GM12873 (cell line): Measurements from ENCODE around the gene HPN.

ENCODE experiments used
- TF ChIP-seq, protein P1 (sequence below): IDR thresholded peaks from 2 replicates; pipeline ENCODE4 v1.5.1; 2012; ENCODE audit warnings: low read depth, mild to moderate bottlenecking, moderate library complexity, low read length, control low read depth; ENCODE audit not compliant: insufficient read depth; ENCODE audit errors: missing control alignments

The HPN gene

DNA sequence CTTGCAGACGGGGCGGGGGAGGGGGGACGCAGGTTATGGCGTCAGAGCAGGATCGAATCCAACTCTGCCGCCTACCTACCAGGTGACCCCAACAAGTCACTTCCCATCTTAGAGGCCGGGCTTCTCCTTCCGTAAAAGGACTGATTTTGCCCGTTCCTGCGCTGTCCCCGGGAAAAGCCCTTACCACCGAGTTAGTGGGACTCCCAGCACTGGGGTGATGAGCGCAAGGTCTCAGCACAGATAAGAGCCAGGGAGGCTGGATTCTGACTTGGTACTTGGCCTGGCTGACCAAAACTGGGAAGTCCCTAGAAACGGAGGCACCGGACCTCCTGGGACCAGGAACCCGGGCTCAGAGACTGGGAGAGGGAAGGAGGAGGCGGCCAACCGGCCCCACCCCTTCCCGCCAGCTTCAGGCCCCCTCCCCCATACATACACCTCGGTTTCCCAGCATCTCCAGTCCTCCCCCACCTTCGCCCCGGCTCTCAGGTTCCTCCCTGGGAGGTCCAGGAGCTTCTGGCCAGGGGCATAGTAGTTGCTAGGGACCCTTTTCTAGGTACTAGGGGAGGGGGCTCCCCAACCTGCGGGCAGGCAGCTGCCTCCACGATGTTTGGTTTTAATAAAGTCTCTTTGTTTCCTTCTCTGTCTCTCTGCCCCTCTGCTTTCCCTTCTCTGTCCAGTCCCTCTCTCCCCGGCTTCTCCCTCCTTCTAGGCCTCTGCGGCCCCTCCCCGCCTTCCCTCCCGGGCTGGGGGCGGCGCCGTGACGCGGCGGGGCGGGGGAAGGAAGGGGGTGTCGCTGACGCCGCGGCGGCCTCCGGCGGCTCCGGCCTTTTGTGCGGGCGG is 41.8 kb upstream of the HPN start, which contains the start of gene GRAMD1A:
TSS of gene GRAMD1A (plus strand) at position 826 of the 840 bp plus-strand sequence. CDS start 156 bp downstream, outside the sequence.
- TF ChIP-seq, protein P1, sequence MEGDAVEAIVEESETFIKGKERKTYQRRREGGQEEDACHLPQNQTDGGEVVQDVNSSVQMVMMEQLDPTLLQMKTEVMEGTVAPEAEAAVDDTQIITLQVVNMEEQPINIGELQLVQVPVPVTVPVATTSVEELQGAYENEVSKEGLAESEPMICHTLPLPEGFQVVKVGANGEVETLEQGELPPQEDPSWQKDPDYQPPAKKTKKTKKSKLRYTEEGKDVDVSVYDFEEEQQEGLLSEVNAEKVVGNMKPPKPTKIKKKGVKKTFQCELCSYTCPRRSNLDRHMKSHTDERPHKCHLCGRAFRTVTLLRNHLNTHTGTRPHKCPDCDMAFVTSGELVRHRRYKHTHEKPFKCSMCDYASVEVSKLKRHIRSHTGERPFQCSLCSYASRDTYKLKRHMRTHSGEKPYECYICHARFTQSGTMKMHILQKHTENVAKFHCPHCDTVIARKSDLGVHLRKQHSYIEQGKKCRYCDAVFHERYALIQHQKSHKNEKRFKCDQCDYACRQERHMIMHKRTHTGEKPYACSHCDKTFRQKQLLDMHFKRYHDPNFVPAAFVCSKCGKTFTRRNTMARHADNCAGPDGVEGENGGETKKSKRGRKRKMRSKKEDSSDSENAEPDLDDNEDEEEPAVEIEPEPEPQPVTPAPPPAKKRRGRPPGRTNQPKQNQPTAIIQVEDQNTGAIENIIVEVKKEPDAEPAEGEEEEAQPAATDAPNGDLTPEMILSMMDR = no peak

DNA sequence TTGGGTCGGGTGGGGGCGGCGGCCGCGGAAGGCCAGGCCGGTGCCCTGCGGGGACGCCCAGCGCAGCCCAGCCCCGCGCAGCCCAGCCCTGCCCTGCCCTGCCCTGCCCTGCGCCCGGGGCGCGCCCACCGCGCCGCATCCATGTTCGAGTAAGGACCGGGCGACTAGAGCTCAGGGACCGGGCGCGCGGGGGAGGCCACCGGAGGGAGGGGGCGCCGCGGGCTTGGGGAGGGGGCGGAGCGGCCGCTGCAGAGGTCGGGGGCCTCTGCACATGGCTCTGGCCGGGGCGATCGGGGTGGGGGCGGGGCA is 41.2 kb upstream of the HPN start:
- TF ChIP-seq, protein P1 = no peak

DNA sequence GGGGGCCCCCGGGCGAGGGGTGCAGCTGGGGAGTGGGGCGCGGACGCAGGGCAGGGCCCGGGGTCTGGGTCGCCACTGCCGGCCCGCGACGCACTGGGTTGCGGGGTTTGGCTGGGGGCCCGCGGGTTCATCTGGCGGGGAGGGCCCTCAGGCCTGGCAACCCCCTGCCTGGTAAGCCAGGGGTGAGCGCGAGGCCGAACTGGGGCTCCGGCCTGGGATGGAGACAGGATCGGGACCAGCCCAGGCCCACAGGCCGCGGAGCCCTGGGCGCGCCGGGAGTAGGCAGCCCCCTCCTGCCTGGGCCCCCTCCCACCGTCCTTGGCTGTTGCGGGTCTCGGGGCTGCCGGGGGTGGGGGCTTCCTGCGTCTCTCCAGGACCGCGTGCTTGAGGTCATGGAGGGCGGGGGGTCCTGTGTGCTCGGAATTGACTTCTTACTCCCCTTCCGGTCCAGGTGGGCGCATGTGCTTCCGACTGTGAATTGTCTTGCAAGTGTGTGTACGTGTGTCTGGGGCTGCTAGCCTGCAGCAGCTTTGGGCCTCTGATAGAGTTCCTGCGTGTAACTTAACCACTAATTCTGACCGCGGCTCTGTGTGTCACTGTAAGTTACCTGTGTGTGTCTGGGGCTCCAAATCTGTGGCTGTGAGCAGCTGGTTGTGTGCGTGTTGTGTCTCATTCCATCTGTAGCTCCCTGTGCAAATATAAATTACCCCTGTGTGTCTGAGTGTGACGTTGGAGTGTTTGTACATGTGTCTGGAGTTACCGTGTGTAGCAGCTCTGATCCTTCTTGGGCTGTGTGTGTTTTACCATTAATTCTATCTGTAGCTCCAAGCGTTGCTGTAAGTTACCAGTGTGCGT is 40.6 kb upstream of the HPN start:
- TF ChIP-seq, protein P1 = no peak

DNA sequence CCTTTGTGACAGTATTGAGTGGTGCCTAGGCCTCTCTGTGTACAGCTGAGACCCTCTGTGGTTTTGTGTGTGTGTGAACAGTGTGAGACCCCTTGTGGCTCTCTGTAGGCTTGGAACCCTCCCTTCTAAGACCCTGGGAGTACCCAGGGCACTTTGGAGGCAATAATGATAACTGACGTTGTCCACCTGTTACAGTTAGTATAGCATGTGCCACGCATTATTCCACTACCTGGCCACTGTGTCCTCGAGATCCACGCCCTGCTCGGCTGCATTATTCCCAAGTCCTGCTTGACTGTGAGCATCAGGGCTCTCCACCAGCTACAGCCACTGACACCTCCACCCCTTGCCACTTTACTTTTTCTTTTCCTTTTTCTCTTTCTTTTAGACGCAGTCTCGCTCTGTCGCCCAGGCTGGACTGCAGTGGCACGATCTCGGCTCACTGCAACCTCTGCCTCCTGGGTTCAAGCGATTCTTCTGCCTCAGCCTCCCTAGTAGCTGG is 39.4 kb upstream of the HPN start:
- TF ChIP-seq, protein P1 = no peak

DNA sequence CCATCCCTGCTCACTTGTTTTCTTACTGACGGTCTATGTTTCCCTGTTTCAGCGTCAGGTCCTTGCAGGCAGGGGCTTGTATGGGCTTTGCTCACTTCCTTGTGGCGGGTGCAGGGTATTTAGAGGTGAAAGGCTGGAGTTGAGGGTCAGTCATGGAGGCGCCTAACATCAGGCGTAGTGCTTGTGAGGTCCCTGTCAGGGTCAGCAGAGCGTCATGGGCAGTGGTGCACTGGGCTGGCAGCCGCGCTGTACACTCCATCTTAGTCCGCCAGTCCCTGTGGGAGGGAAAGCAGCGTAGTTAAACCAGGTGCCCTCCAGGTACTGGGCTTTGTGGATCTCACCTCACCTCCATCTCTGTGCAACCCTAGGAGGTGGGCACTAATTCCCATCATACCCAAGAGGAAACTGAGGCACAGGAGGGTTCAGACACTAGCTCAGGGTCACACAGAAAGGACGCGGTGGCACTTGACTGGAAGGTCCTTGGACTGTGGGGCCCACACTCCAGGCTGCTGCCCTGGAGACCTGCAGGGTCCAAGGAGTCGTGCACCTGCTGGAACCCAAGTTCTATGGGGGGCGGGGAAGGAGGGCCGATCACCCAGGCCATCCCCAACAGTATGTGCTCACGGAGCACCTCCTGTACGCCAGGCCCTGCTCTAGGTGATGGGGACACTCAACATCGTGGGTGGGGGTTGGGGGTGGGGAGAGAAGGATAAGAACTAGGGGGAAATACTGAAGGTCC is 36.8 kb upstream of the HPN start:
- TF ChIP-seq, protein P1 = no peak

DNA sequence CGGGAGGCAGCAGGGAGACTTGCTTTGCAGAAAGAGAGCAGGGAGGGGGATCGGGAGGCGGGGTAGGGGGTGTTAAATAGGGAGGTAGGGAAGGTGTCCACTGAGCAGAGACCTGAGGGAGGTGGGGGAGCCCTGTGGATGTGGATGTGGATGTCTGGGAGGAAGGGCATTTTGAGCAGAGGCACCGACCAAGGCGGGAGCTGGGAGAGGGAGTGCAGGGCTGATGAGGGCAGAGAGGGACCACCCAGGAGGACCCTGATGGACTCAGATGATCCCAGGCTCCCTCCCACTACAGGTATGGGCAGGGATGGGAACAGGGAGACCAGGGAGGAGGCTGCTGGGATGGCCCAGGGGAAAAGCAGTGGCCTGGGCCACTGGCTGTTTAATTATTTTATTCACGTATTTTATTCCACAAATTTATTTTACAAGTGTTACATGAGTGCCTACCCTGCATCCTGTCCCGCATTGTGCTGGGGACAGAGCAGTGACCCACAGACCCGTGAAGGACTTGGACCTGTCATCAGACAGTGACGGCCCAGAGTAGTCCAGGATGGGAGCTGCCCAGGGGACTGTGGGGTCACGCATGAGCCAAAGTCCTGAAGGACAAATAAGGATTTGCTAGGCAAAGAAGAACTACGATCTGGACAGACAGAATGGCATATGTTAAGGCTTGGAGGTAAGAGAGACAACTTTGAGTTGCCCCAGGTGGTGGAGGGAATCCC is 36.1 kb upstream of the HPN start:
- TF ChIP-seq, protein P1 = no peak
